GOT3 (cell line): ENCODE data around the gene ATP8A2.
"Not testable (repeated sequence)": the region's sequence is repeated elsewhere in the genome, so short reads cannot be mapped to it uniquely, and the experiment has no call there.

Source experiments
- DNase-seq: peaks from one replicate; lab custom pipeline; 2025; ENCODE audit warnings: mixed read lengths; lab: John Stamatoyannopoulos, UW

Gene ATP8A2

GRCh38 chr13:25371875-25372283 lies at the start of gene ATP8A2:
TSS of gene ATP8A2 (plus strand) at chr13:25371974. CDS start at chr13:25372213, 239 bp downstream.
- DNase-seq, result no peak

GRCh38 chr13:25324100-25324499 lies 47.7 kb upstream of the ATP8A2 start:
- no peak for DNase-seq

- DNase-seq, result no peak
Measured at GRCh38 chr13:25329706-25330105, 42.1 kb upstream of the ATP8A2 start.

- no peak for DNase-seq
Measured at GRCh38 chr13:25330541-25330940, 41.2 kb upstream of the ATP8A2 start.

- no peak for DNase-seq
Measured at GRCh38 chr13:25335856-25336255, 35.9 kb upstream of the ATP8A2 start.

GRCh38 chr13:25345576-25345975 lies 26.2 kb upstream of the ATP8A2 start:
- no peak for DNase-seq

- DNase-seq, result no peak
Measured at GRCh38 chr13:25347151-25347550, 24.6 kb upstream of the ATP8A2 start.

GRCh38 chr13:25351404-25351803 lies 20.4 kb upstream of the ATP8A2 start:
- no peak for DNase-seq

- no peak for DNase-seq
Measured at GRCh38 chr13:25352230-25352629, 19.5 kb upstream of the ATP8A2 start.

GRCh38 chr13:25352806-25353205 lies 19.0 kb upstream of the ATP8A2 start:
- DNase-seq, result no peak

GRCh38 chr13:25353344-25353743 lies 18.4 kb upstream of the ATP8A2 start:
- no peak for DNase-seq

GRCh38 chr13:25354377-25354776 lies 17.4 kb upstream of the ATP8A2 start:
- DNase-seq, result no peak

- not testable (repeated sequence) for DNase-seq
Measured at GRCh38 chr13:25360443-25360842, 11.3 kb upstream of the ATP8A2 start.

GRCh38 chr13:25365720-25366235 lies 6.0 kb upstream of the ATP8A2 start:
- DNase-seq, result no peak

- DNase-seq, result no peak
Measured at GRCh38 chr13:25371158-25371874, 458 bp upstream of the ATP8A2 start.

- DNase-seq, result no peak
Measured at GRCh38 chr13:25372284-25373081, 709 bp downstream of the ATP8A2 start.

GRCh38 chr13:25375727-25376358 lies 4.1 kb downstream of the ATP8A2 start:
- no peak for DNase-seq

GRCh38 chr13:25377244-25377962 lies 5.6 kb downstream of the ATP8A2 start:
- no peak for DNase-seq

GRCh38 chr13:25378528-25378927 lies 6.8 kb downstream of the ATP8A2 start:
- no peak for DNase-seq

- DNase-seq, result no peak
Measured at GRCh38 chr13:25379011-25379410, 7.2 kb downstream of the ATP8A2 start.

GRCh38 chr13:25380082-25380481 lies 8.3 kb downstream of the ATP8A2 start:
- no peak for DNase-seq

GRCh38 chr13:25380741-25381324 lies 9.1 kb downstream of the ATP8A2 start:
- no peak for DNase-seq
